Osteocyte (in vitro differentiated cells): ENCODE measurements around the gene SLIT1. TPM values are rescaled to one million over a fixed set of nuclear protein-coding genes. Genes with fewer than 3 reads are reported as not detected.

Source experiments
- DNase-seq: peaks from one replicate; pipeline ENCODE4 v3.0.0; 2021; ENCODE audit warnings: mixed read lengths; ENCODE audit not compliant: unreplicated experiment; ENCODE audit errors: extremely low spot score
- H3K27ac Mint-ChIP-seq: one replicate; pipeline ENCODE4 v1.8.0; 2021; ENCODE audit warnings: mild to moderate bottlenecking, mixed read lengths; ENCODE audit not compliant: unreplicated experiment
- H3K27me3 Mint-ChIP-seq: one replicate; pipeline ENCODE4 v1.8.0; 2021; ENCODE audit warnings: mixed read lengths; ENCODE audit not compliant: unreplicated experiment
- H3K36me3 Mint-ChIP-seq: one replicate; pipeline ENCODE4 v1.8.0; 2021; ENCODE audit warnings: mixed read lengths; ENCODE audit not compliant: unreplicated experiment
- H3K4me1 Mint-ChIP-seq: one replicate; pipeline ENCODE4 v1.8.0; 2021; ENCODE audit warnings: mixed read lengths; ENCODE audit not compliant: unreplicated experiment
- H3K4me3 Mint-ChIP-seq: one replicate; pipeline ENCODE4 v1.8.0; 2021; ENCODE audit warnings: mild to moderate bottlenecking, moderate library complexity, mixed read lengths; ENCODE audit not compliant: unreplicated experiment
- H3K9me3 Mint-ChIP-seq: one replicate; pipeline ENCODE4 v1.8.0; 2021; ENCODE audit warnings: mixed read lengths; ENCODE audit not compliant: unreplicated experiment
- total RNA-seq: library from RNA; stranded (reverse); gene quantifications from 2 replicates; pipeline ENCODE4 v1.2.1, GENCODE V29; 2021
- TF ChIP-seq, protein P1 (sequence below): fragments of 200-600 bp; sonication (generic); IDR thresholded peaks from 2 replicates; pipeline ENCODE4 v1.5.0; 2021; ENCODE audit warnings: antibody characterized with exemption, mild to moderate bottlenecking, moderate library complexity

The SLIT1 gene
- total RNA-seq, 1 donor from 2014 or later = not detected

DNA sequence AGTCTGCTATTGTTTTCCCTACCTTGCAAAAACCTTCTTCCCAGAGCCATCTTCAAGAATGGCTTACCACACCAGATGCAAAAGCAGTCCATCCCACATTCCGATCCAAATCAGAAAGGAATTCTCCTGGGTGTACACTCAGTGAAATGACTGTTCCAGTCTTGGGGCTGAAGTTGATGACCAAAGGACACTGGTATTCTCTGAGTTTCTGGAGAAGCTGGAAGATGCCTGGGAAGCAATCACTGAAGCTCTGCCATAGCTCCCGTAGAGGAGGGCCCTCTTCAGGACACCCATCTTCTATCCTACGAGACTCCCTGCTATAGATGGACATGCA is 197.9 kb downstream of the SLIT1 start:
- Mint-ChIP-seq H3K27me3 (no peaks in the 10 kb centered on the region), H3K27ac (no peak overlapping the region), H3K9me3 (no peaks in the 10 kb centered on the region), H3K36me3 (peaks cover 9% of the 10 kb centered on the region), H3K4me3 (no peak overlapping the region), H3K4me1 (peaks cover 16% of the 10 kb centered on the region)
- TF ChIP-seq, protein P1, sequence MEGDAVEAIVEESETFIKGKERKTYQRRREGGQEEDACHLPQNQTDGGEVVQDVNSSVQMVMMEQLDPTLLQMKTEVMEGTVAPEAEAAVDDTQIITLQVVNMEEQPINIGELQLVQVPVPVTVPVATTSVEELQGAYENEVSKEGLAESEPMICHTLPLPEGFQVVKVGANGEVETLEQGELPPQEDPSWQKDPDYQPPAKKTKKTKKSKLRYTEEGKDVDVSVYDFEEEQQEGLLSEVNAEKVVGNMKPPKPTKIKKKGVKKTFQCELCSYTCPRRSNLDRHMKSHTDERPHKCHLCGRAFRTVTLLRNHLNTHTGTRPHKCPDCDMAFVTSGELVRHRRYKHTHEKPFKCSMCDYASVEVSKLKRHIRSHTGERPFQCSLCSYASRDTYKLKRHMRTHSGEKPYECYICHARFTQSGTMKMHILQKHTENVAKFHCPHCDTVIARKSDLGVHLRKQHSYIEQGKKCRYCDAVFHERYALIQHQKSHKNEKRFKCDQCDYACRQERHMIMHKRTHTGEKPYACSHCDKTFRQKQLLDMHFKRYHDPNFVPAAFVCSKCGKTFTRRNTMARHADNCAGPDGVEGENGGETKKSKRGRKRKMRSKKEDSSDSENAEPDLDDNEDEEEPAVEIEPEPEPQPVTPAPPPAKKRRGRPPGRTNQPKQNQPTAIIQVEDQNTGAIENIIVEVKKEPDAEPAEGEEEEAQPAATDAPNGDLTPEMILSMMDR = no peak
- no peak for DNase-seq

DNA sequence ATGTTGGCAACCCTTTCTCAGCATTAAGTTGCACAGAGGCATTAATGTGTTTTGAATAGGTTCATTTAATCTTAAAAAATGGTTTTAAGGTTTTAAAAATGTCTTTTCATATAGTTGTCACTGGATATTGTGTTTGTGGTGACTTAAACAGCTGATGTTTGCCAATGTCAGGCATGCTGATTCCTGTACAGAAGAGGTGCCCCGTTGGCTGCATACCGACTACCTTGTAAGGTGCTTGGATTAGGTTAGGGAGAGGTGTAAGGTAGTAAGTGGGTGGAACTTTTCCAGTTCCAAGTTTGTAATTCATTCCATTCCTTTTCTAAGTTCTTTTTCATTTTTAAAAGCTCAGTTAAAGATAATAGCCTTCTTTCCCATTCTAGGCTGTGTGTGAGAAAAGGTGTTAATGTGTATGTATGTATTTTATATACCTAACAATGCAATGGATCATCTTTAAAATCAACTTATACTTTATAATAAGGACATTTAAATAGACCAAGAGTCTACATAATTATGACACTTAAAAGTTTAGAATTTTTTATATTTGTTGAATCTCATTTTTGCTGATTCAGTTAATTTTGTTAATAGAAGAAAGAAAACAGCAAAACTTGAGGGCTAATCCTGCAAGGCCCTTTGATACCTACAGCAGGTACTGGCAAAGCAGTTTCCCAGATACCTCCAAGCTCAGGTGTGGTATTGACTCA is 198.5 kb downstream of the SLIT1 start:
- Mint-ChIP-seq H3K36me3 (peaks cover 13% of the 10 kb centered on the region), H3K4me3 (no peak overlapping the region), H3K4me1 (peaks cover 16% of the 10 kb centered on the region), H3K9me3 (no peaks in the 10 kb centered on the region), H3K27me3 (no peaks in the 10 kb centered on the region), H3K27ac (no peak overlapping the region)
- DNase-seq = no peak
- TF ChIP-seq, protein P1 = no peak

DNA sequence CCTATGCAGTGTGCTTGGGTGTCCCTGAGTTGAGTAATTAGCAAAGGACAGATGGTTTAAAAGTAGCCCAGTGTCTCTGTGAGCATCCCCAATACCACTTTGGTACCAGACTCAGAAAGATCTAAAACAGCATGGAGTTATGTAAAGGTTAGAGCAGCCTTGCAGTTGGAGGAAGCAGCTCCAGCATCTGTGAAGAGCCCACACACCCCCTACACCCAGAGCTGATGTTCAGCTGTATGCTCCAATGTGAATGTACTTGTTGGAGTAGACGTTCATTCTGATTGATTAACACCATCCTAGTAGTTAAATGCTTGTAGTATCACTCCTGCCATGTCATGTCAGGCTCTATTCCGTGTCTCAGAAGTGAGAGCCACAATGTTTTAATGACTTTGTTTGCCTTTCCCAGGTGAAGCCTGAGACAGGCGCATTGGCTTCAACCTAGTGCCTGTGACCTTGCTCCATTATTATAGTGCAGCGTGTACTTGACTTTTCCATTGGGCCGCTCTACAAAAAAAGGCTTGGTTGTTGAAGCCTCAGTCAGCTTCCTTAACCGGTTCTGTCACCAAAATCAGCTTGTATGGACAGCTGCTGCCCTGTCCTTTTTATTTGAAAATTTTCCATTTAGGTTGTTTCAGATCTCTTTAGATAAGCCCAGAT is 199.4 kb downstream of the SLIT1 start:
- Mint-ChIP-seq H3K27me3 (no peaks in the 10 kb centered on the region), H3K4me3 (no peak overlapping the region), H3K27ac (no peak overlapping the region), H3K36me3 (peaks cover 23% of the 10 kb centered on the region), H3K4me1 (peaks cover 10% of the 10 kb centered on the region), H3K9me3 (no peaks in the 10 kb centered on the region)
- TF ChIP-seq, protein P1 = no peak
- DNase-seq = no peak

DNA sequence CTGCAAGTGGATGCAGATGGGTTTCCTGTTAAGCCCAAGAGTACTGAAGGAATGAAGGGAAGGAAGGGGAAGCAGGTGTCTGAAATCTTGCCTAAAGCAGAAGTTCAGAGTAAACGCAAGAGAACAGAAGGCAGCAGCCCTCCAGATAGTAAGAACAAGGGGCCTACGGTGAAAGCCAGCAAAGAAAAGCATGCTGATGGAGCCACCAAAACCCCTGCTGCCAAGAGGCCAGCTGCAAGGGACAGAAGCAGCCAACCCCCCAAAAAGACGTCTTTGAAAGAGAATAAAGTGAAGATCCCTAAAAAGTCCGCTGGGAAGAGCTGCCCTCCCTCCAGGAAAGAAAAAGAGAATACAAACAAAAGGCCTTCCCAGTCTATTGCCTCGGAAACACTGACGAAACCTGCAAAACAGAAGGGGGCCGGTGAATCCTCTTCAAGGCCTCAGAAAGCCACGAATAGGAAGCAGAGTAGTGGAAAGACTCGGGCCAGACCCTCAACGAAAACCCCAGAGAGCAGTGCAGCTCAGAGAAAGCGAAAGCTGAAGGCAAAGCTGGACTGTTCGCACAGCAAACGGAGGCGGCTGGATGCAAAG is 201.1 kb downstream of the SLIT1 start:
- TF ChIP-seq, protein P1 = no peak
- Mint-ChIP-seq H3K9me3 (no peaks in the 10 kb centered on the region), H3K4me1 (no peaks in the 10 kb centered on the region), H3K4me3 (no peak overlapping the region), H3K36me3 (peaks cover 30% of the 10 kb centered on the region), H3K27ac (no peak overlapping the region), H3K27me3 (no peaks in the 10 kb centered on the region)
- DNase-seq = no peak

DNA sequence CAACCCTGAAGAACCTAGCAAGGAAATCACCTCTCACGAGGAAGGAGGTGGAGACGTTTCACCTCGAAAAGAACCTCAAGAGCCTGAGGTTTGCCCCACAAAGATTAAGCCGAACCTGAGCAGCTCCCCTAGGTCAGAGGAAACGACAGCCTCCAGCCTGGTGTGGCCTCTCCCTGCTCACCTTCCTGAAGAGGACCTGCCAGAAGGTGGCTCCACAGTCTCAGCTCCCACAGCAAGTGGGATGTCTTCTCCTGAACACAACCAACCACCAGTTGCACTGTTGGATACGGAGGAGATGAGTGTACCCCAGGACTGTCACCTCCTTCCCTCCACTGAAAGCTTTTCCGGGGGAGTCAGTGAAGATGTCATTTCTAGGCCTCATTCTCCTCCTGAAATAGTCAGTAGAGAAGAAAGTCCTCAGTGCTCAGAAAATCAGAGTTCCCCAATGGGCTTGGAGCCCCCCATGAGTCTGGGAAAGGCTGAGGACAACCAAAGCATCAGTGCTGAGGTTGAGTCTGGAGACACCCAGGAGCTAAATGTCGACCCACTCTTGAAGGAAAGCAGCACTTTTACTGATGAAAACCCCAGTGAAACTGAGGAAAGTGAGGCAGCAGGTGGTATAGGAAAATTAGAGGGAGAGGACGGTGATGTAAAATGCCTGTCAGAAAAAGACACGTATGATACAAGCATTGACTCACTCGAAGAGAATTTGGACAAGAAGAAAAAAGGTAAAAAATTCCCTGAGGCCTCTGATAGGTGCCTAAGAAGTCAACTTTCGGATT is 203.4 kb downstream of the SLIT1 start:
- H3K4me1 Mint-ChIP-seq = no peaks in the 10 kb centered on the region
- no peak for DNase-seq
- no peaks in the 10 kb centered on the region for H3K9me3 Mint-ChIP-seq
- no peaks in the 10 kb centered on the region for H3K27me3 Mint-ChIP-seq
- no peak overlapping the region for H3K4me3 Mint-ChIP-seq
- peaks cover 30% of the 10 kb centered on the region for H3K36me3 Mint-ChIP-seq
- TF ChIP-seq, protein P1 = no peak
- no peak overlapping the region for H3K27ac Mint-ChIP-seq
